ENCODE results near the gene PON1.

The PON1 gene

GRCh38 chr7:95324431-95324830 lies at the start of gene PON1:
Gene PON1, minus strand, starts transcription at chr7:95324532. Its CDS starts 57 bp downstream, at chr7:95324475.
- no peak for DNase-seq

GRCh38 chr7:95373323-95373722 lies 49.0 kb upstream of the PON1 start:
- no peak for DNase-seq

- no peak for DNase-seq
Observed at GRCh38 chr7:95368235-95368634, 43.9 kb upstream of the PON1 start.

- no peak for DNase-seq
Observed at GRCh38 chr7:95367606-95368005, 43.3 kb upstream of the PON1 start.

GRCh38 chr7:95365151-95365550 lies 40.8 kb upstream of the PON1 start:
- DNase-seq: no peak

GRCh38 chr7:95357623-95358022 lies 33.3 kb upstream of the PON1 start:
- DNase-seq: no peak

- no peak for DNase-seq
Observed at GRCh38 chr7:95342642-95343307, 18.4 kb upstream of the PON1 start.

GRCh38 chr7:95342029-95342428 lies 17.7 kb upstream of the PON1 start:
- no peak for DNase-seq

GRCh38 chr7:95340491-95340890 lies 16.2 kb upstream of the PON1 start:
- no peak for DNase-seq

GRCh38 chr7:95338832-95339231 lies 14.5 kb upstream of the PON1 start:
- DNase-seq: no peak

- no peak for DNase-seq
Observed at GRCh38 chr7:95335093-95335492, 10.8 kb upstream of the PON1 start.

- no peak for DNase-seq
Observed at GRCh38 chr7:95334447-95334846, 10.1 kb upstream of the PON1 start.

GRCh38 chr7:95330961-95331337 lies 6.6 kb upstream of the PON1 start:
- no peak for DNase-seq

- DNase-seq: no peak
Observed at GRCh38 chr7:95330204-95330960, 6.0 kb upstream of the PON1 start.

- DNase-seq: no peak
Observed at GRCh38 chr7:95327356-95327755, 3.0 kb upstream of the PON1 start.

GRCh38 chr7:95323410-95324129 lies 762 bp downstream of the PON1 start:
- no peak for DNase-seq

- no peak for DNase-seq
Observed at GRCh38 chr7:95322854-95323253, 1.5 kb downstream of the PON1 start.

GRCh38 chr7:95322396-95322795 lies 1.9 kb downstream of the PON1 start:
- no peak for DNase-seq

- DNase-seq: no peak
Observed at GRCh38 chr7:95321720-95322119, 2.6 kb downstream of the PON1 start.

- no peak for DNase-seq
Observed at GRCh38 chr7:95320651-95321050, 3.7 kb downstream of the PON1 start.

GRCh38 chr7:95319570-95319969 lies 4.8 kb downstream of the PON1 start:
- DNase-seq: no peak

GRCh38 chr7:95318501-95319100 lies 5.7 kb downstream of the PON1 start:
- no peak for DNase-seq

GRCh38 chr7:95317966-95318365 lies 6.4 kb downstream of the PON1 start:
- no peak for DNase-seq

- DNase-seq: no peak
Observed at GRCh38 chr7:95317546-95317945, 6.8 kb downstream of the PON1 start.

Data from activated T-cell treated with anti-CD3 and anti-CD28 coated beads for 4 hours (primary cell).